ENCODE measurements around the gene IQSEC1.

DNA sequence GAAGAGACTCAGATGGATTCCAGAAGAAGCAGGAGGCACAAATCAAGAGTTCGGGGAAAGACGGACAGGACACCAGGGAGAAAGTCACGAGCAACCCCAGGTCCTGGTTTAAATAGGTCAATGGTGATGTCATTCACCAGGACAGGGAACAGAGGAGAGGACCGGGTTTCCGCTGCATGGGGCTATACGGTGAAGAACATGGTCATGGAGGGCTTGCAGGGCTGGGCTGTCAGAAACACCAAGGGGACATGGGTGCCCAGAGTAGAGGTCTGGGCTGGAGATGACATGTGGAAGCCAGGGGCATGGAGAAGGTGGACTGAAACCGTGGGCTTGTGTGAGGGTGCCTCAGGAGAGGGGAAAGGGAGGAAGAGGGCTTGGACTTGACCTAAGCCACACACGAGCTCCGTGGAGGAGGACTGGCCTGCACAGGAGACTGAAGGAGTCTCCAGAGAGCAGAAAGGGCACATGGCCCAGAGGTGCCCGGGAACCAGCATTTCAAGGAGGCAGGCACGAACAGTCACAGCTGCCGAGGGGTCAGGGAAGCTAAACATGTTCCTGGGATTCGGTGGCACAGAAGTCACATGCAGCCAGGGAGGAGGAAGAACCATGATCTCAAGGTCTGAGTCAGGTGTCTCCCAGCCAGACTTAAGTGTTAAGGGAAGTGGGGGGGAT is 177.7 kb downstream of the IQSEC1 start:
- no peak for TF ChIP-seq POLR2AphosphoS5 (IDR thresholded peaks at IDR 0.05)
- no peak for TF ChIP-seq POLR2A (IDR thresholded peaks at IDR 0.05; ENCODE audit: low read depth)
